Measurements from ENCODE around the gene RBM17.

Gene RBM17

DNA sequence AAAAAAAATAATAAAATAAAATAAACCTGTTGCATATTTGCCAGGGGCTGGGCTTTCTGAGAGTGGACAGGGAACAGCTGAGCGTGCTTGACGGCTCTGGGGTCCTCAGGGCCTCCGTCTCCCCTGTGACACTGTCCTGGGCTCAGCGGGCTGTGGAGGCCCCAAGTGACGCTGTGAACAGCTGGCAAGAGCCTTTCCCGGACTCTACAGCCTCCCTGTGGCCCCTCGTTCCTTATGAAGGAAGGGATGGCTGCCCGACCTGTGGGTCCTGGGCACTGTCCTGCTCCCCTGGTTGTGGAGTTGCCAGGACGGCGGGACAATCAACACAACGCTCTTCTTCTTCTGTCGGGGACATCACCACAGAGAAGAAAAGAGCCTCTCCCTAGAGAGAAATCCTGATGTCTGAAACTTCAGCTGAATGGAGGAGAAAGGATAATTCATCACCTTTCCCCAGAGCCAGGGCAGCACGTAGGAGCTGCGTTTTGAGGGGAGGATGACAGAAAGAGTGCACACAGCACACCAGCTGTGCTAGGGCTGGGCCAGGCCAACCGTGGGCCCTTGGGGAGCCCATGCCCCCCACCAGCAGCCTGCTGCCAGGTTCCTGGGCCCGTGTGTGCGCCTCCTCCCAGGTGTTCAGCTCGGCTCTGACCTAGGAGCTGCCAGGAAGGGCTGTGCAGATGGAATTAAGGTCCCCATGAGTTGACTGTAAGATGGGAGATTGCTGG is 45.4 kb downstream of the RBM17 start:
- Histone ChIP-seq H3K27ac (no peak overlapping the region), H3K4me1 (ENCODE audit: control insufficient read depth in 1 of 2, insufficient read depth in 1 of 2, low read depth in 1 of 2, low read length in 1 of 2) (peaks cover 7 to 8% of the 10 kb centered on the region in 2 experiments), H3K9me3 (no peaks in the 10 kb centered on the region), H3K36me3 (no peaks in the 10 kb centered on the region), H3K27me3 (no peaks in the 10 kb centered on the region), H3K4me3 (ENCODE audit: low read depth in 1 of 2, low read length in 1 of 2) (no peak overlapping the region)
- TF ChIP-seq CTCF (IDR thresholded peaks at IDR 0.05), result no peak

DNA sequence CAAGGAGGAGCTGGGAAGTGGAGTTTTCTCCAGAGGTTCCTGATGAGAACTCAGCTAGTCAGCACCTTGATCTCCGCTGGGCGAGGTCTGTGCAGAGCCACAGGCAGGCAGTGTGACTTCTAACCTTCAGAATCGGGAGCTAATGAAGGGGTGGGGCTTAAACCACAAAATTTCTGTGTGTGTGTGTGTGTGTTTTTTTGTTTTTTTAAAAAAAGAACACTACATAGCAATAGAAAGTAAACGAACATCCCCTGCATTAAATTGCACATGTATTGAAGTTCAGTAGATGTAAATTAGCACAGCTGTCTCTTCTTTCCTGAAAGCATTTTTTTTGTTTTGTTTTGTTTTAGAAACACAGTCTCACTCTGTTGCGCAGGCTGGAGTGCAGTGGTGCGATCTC is 46.2 kb downstream of the RBM17 start:
- H3K36me3 ChIP-seq, result no peaks in the 10 kb centered on the region
- H3K9me3 ChIP-seq, result no peaks in the 10 kb centered on the region
- H3K4me1 ChIP-seq (ENCODE audit: control insufficient read depth in 1 of 2, insufficient read depth in 1 of 2, low read depth in 1 of 2, low read length in 1 of 2), result peaks cover 6% of the 10 kb centered on the region in 2 experiments
- H3K27ac ChIP-seq, result no peak overlapping the region
- no peaks in the 10 kb centered on the region for H3K27me3 ChIP-seq
- no peak overlapping the region for H3K4me3 ChIP-seq (ENCODE audit: low read depth in 1 of 2, low read length in 1 of 2)
- TF ChIP-seq CTCF (IDR thresholded peaks at IDR 0.05), result no peak

DNA sequence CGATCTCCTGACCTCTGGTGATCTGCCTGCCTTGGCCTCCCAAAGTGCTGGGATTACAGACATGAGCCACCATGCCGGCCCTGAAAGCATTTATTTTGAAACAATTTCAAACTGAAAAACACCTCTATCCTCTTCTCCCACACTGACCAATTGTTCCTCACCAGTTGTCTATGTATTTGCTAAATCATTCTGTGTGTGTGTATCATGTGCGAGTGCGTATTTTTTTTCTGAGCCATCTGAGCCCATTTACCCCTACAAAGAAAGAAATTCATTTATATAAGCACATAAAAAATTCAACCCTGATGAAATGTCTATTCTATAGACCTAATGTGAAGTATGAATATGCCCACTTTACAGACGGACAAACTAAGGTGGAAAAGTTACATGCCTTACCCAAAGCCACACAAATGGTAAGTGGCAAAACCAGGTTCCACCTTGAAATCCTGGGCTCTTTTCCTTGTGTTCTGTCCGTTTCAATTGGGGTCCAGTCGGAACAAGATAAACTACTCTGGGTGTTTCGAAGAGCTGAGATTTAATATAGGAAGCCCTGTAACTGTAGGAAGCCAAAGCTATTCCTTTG is 46.8 kb downstream of the RBM17 start:
- no peak for TF ChIP-seq CTCF (IDR thresholded peaks at IDR 0.05)
- Histone ChIP-seq H3K4me1 (ENCODE audit: control insufficient read depth in 1 of 2, insufficient read depth in 1 of 2, low read depth in 1 of 2, low read length in 1 of 2) (peaks cover 11 to 12% of the 10 kb centered on the region in 2 experiments), H3K4me3 (ENCODE audit: low read depth in 1 of 2, low read length in 1 of 2) (no peak overlapping the region), H3K36me3 (no peaks in the 10 kb centered on the region), H3K27ac (no peak overlapping the region), H3K9me3 (no peaks in the 10 kb centered on the region), H3K27me3 (no peaks in the 10 kb centered on the region)

GRCh38 chr10:6136215-6137201 is 47.7 kb downstream of the RBM17 start:
- Histone ChIP-seq H3K36me3 (no peaks in the 10 kb centered on the region), H3K4me1 (ENCODE audit: control insufficient read depth in 1 of 2, insufficient read depth in 1 of 2, low read depth in 1 of 2, low read length in 1 of 2) (peaks cover 19 to 21% of the 10 kb centered on the region in 2 experiments), H3K27me3 (no peaks in the 10 kb centered on the region), H3K9me3 (no peaks in the 10 kb centered on the region), H3K4me3 (ENCODE audit: low read depth in 1 of 2, low read length in 1 of 2) (no peak overlapping the region), H3K27ac (no peak overlapping the region)
- no peak for TF ChIP-seq CTCF (IDR thresholded peaks at IDR 0.05)

GRCh38 chr10:6138456-6138855 is 49.6 kb downstream of the RBM17 start:
- Histone ChIP-seq H3K4me3 (ENCODE audit: low read depth in 1 of 2, low read length in 1 of 2) (no peak overlapping the region), H3K27me3 (no peaks in the 10 kb centered on the region), H3K27ac (no peak overlapping the region), H3K36me3 (no peaks in the 10 kb centered on the region), H3K9me3 (no peaks in the 10 kb centered on the region), H3K4me1 (ENCODE audit: control insufficient read depth in 1 of 2, insufficient read depth in 1 of 2, low read depth in 1 of 2, low read length in 1 of 2) (peaks cover 38 to 39% of the 10 kb centered on the region in 2 experiments)
- no peak for TF ChIP-seq CTCF (IDR thresholded peaks at IDR 0.05)
